Measurements from ENCODE around the gene CSNK2B. TPM values are rescaled to one million over a fixed set of nuclear protein-coding genes. Genes with fewer than 3 reads are reported as not detected.

CSNK2B gene
- total RNA-seq, 1 experiment from 2014 or later: 221 TPM

GRCh38 chr6:31645325-31645724 is 20.6 kb upstream of the CSNK2B start:
- Histone ChIP-seq H3K36me3 (ENCODE audit: control insufficient read depth, insufficient read depth, low read length) (peaks cover 11% of the 10 kb centered on the region), H3K4me1 (no peaks in the 10 kb centered on the region), H3K4me3 (ENCODE audit: low read depth, low read length) (no peak overlapping the region), H3K27me3 (replicated peaks; ENCODE audit: control insufficient read depth, insufficient read depth, low read length) (no peaks in the 10 kb centered on the region), H3K9me3 (no peaks in the 10 kb centered on the region)
- Mint-ChIP-seq H3K4me3 (ENCODE audit: unreplicated experiment) (no peak overlapping the region), H3K4me1 (ENCODE audit: low read depth, unreplicated experiment) (no peaks in the 10 kb centered on the region), H3K9me3 (ENCODE audit: unreplicated experiment) (no peaks in the 10 kb centered on the region), H3K27ac (ENCODE audit: unreplicated experiment) (no peak overlapping the region), H3K27me3 (ENCODE audit: insufficient read depth, unreplicated experiment) (no peaks in the 10 kb centered on the region), H3K36me3 (ENCODE audit: insufficient read depth, unreplicated experiment) (peaks cover 75% of the 10 kb centered on the region)
- BruUV-seq (replicated peaks): no TSS peak
- no peak for DNase-seq
- intact Hi-C loops (cut with micrococcal nuclease; ENCODE audit: unreplicated experiment): no loop called here
- TF ChIP-seq CTCF (IDR thresholded peaks at IDR 0.05; ENCODE audit: insufficient read depth in 1 of 2, low read depth in 1 of 2, low read length in 1 of 2, severe bottlenecking in 1 of 2, unreplicated experiment in 1 of 2): no peak
- CTCF ChIA-PET: interaction anchor here (1.1 kb wide), 1 partner anchor 46 kb away, joined by 4 read pairs; no protein-coding TSS in a partner anchor
- POLR2A ChIA-PET: interaction anchor here (0.6 kb wide), 1 partner anchor 217 kb away, joined by 3 read pairs; the partner anchor contains the start of gene NEU1

- H3K36me3 Mint-ChIP-seq (ENCODE audit: insufficient read depth, unreplicated experiment): peaks cover 72% of the 10 kb centered on the region
- CTCF ChIA-PET: interaction anchor here (0.6 to 1.5 kb wide), 4 partner anchors 9 to 211 kb away, joined by 3 to 6 read pairs (median 4); partner anchors contain the start of genes C6orf47, GPANK1 and NEU1
Observed at GRCh38 chr6:31651602-31652191, 14.2 kb upstream of the CSNK2B start.

More at GRCh38 chr6:31651602-31652191, 14.2 kb upstream of the CSNK2B start:
- TSS peak; percentile 55 for BruUV-seq (replicated peaks)
- Histone ChIP-seq H3K4me3 (ENCODE audit: low read depth, low read length) (peak overlapping the region; percentile 97), H3K27me3 (replicated peaks; ENCODE audit: control insufficient read depth, insufficient read depth, low read length) (no peaks in the 10 kb centered on the region), H3K36me3 (ENCODE audit: control insufficient read depth, insufficient read depth, low read length) (peaks cover 6% of the 10 kb centered on the region), H3K4me1 (peaks cover 36% of the 10 kb centered on the region), H3K9me3 (no peaks in the 10 kb centered on the region)
- POLR2A ChIA-PET: interaction anchor here (0.9 to 1.8 kb wide), 7 partner anchors 9 to 211 kb away, joined by 3 to 17 read pairs (median 8); partner anchors contain the start of genes C6orf47, GPANK1, LSM2 and NEU1
- no peak for TF ChIP-seq CTCF (IDR thresholded peaks at IDR 0.05; ENCODE audit: insufficient read depth in 1 of 2, low read depth in 1 of 2, low read length in 1 of 2, severe bottlenecking in 1 of 2, unreplicated experiment in 1 of 2)
- peak; percentile 82 to 83 for DNase-seq
- Mint-ChIP-seq H3K4me3 (ENCODE audit: unreplicated experiment) (peak overlapping the region; percentile 98), H3K9me3 (ENCODE audit: unreplicated experiment) (no peaks in the 10 kb centered on the region), H3K27ac (ENCODE audit: unreplicated experiment) (peak overlapping the region; percentile 99), H3K4me1 (ENCODE audit: low read depth, unreplicated experiment) (peaks cover 17% of the 10 kb centered on the region), H3K27me3 (ENCODE audit: insufficient read depth, unreplicated experiment) (no peaks in the 10 kb centered on the region)
- intact Hi-C loops (cut with micrococcal nuclease; ENCODE audit: unreplicated experiment): loop anchor here (1.0 to 2.0 kb wide), 3 partner anchors 9 to 31 kb away; partner anchors contain the start of genes C6orf47 and PRRC2A

Data from Caco-2 (cell line).